ENCODE measurements around the gene OFD1.

The OFD1 gene

GRCh38 chrX:13750204-13750603 is 15.7 kb downstream of the OFD1 start:
- Histone ChIP-seq H3K36me3 (ENCODE audit: control insufficient read depth, low read length) (peaks cover 78% of the 10 kb centered on the region), H3K9me3 (ENCODE audit: control insufficient read depth, insufficient read depth, low read length) (no peaks in the 10 kb centered on the region), H4K20me1 (ENCODE audit: control insufficient read depth, insufficient read depth, low read depth, low read length) (no peaks in the 10 kb centered on the region), H3F3A (ENCODE audit: control insufficient read depth, insufficient read depth) (no peaks in the 10 kb centered on the region), H3K27me3 (ENCODE audit: control insufficient read depth, low read length) (no peaks in the 10 kb centered on the region), H3K79me2 (ENCODE audit: control insufficient read depth, low read length) (peaks cover 14% of the 10 kb centered on the region), H3K4me1 (ENCODE audit: control insufficient read depth, low read length) (peaks cover 28% of the 10 kb centered on the region), H3K4me3 (ENCODE audit: low read length) (no peak overlapping the region), H3K27ac (ENCODE audit: low read depth, low read length) (no peak overlapping the region), H3K9me2 (replicated peaks; ENCODE audit: control insufficient read depth, low read length) (no peaks in the 10 kb centered on the region), H3K4me2 (ENCODE audit: low read length) (no peak overlapping the region)
- peak; percentile 57 for TF ChIP-seq CTCF (IDR thresholded peaks at IDR 0.05; ENCODE audit: low read depth, low read length, poor library complexity, severe bottlenecking)
- TF ChIP-seq EZH2phosphoT487 (IDR thresholded peaks at IDR 0.05; ENCODE audit: borderline replicate concordance, low read length): no peak

- Histone ChIP-seq H3K9me3 (ENCODE audit: control insufficient read depth, insufficient read depth, low read length) (no peaks in the 10 kb centered on the region), H3K9me2 (replicated peaks; ENCODE audit: control insufficient read depth, low read length) (no peaks in the 10 kb centered on the region), H3K4me2 (ENCODE audit: low read length) (no peak overlapping the region), H3K4me1 (ENCODE audit: control insufficient read depth, low read length) (peaks cover 33% of the 10 kb centered on the region), H3F3A (ENCODE audit: control insufficient read depth, insufficient read depth) (no peaks in the 10 kb centered on the region), H3K27me3 (ENCODE audit: control insufficient read depth, low read length) (no peaks in the 10 kb centered on the region), H3K4me3 (ENCODE audit: low read length) (no peak overlapping the region), H3K36me3 (ENCODE audit: control insufficient read depth, low read length) (peaks cover 78% of the 10 kb centered on the region), H4K20me1 (ENCODE audit: control insufficient read depth, insufficient read depth, low read depth, low read length) (no peaks in the 10 kb centered on the region), H3K27ac (ENCODE audit: low read depth, low read length) (no peak overlapping the region), H3K79me2 (ENCODE audit: control insufficient read depth, low read length) (peaks cover 14% of the 10 kb centered on the region)
- no peak for TF ChIP-seq EZH2phosphoT487 (IDR thresholded peaks at IDR 0.05; ENCODE audit: borderline replicate concordance, low read length)
- TF ChIP-seq CTCF (IDR thresholded peaks at IDR 0.05; ENCODE audit: low read depth, low read length, poor library complexity, severe bottlenecking): no peak
Measured at GRCh38 chrX:13750812-13751211, 16.3 kb downstream of the OFD1 start.

GRCh38 chrX:13752141-13752540 is 17.6 kb downstream of the OFD1 start:
- Histone ChIP-seq H3K27ac (ENCODE audit: low read depth, low read length) (no peak overlapping the region), H3K4me2 (ENCODE audit: low read length) (no peak overlapping the region)

More at GRCh38 chrX:13752141-13752540, 17.6 kb downstream of the OFD1 start:
- no peaks in the 10 kb centered on the region for H4K20me1 ChIP-seq (ENCODE audit: control insufficient read depth, insufficient read depth, low read depth, low read length)
- peaks cover 76% of the 10 kb centered on the region for H3K36me3 ChIP-seq (ENCODE audit: control insufficient read depth, low read length)
- no peak overlapping the region for H3K4me3 ChIP-seq (ENCODE audit: low read length)
- no peaks in the 10 kb centered on the region for H3K9me3 ChIP-seq (ENCODE audit: control insufficient read depth, insufficient read depth, low read length)
- H3K79me2 ChIP-seq (ENCODE audit: control insufficient read depth, low read length): peaks cover 14% of the 10 kb centered on the region
- TF ChIP-seq CTCF (IDR thresholded peaks at IDR 0.05; ENCODE audit: low read depth, low read length, poor library complexity, severe bottlenecking): no peak
- no peak for TF ChIP-seq EZH2phosphoT487 (IDR thresholded peaks at IDR 0.05; ENCODE audit: borderline replicate concordance, low read length)
- H3F3A ChIP-seq (ENCODE audit: control insufficient read depth, insufficient read depth): peaks cover under 1% of the 10 kb centered on the region; the same call in 1 of the 2 replicates
- no peaks in the 10 kb centered on the region for H3K9me2 ChIP-seq (replicated peaks; ENCODE audit: control insufficient read depth, low read length)
- peaks cover 37% of the 10 kb centered on the region for H3K4me1 ChIP-seq (ENCODE audit: control insufficient read depth, low read length)
- no peaks in the 10 kb centered on the region for H3K27me3 ChIP-seq (ENCODE audit: control insufficient read depth, low read length)
